SK-N-SH (cell line): ENCODE measurements around the gene SEMA3D. TPM values are rescaled to one million over a fixed set of nuclear protein-coding genes. Genes with fewer than 3 reads are reported as not detected.

Experiments
- CTCF ChIA-PET: fragments of 300-600, 350-600 bp; formaldehyde crosslinking; extraction: SDS; loops from one replicate; lab custom pipeline; 2021; lab: Yijun Ruan, JAX
- POLR2A ChIA-PET: fragments of 350-600 bp; sonication (Branson Sonifier 250); formaldehyde crosslinking; extraction: SDS; loops from one replicate; lab custom pipeline; 2020; ENCODE audit warnings: antibody characterized with exemption, inconsistent platforms; lab: Yijun Ruan, JAX
- DNase-seq: peaks from one replicate; pipeline ENCODE4 v3.0.0; 2012
- H2AFZ ChIP-seq: fragments of 200-600 bp; sonication (generic); 2 replicates; pipeline ENCODE4 v1.8.1; 2016; ENCODE audit warnings: antibody characterized with exemption, mild to moderate bottlenecking, low read depth
- H3F3A ChIP-seq: fragments of 200-600 bp; sonication (generic); replicated peaks from 2 replicates; pipeline ENCODE3; 2016; ENCODE audit warnings: antibody characterized with exemption, mild to moderate bottlenecking; ENCODE audit not compliant: insufficient read depth
- H3K27ac ChIP-seq, 2 experiments: fragments of 200-500 bp in 1 of 2; fragments of 200-600 bp in 1 of 2; sonication (Bioruptor generic) in 1 of 2; sonication (generic), shearing (Covaris generic) in 1 of 2; 2 replicates each; pipeline versions ENCODE4 v1.5.1 to v1.6.1; 2014 to 2016; ENCODE audit warnings: low read depth in 2 of 2, inconsistent platforms in 1 of 2, low read length in 1 of 2, mild to moderate bottlenecking in 1 of 2, mixed read lengths in 1 of 2
- H3K27me3 ChIP-seq: fragments of 200-600 bp; sonication (generic), shearing (Covaris generic); 2 replicates; pipeline ENCODE4 v1.6.1; 2016; ENCODE audit warnings: mixed run types; ENCODE audit not compliant: insufficient read depth
- H3K36me3 ChIP-seq, 2 experiments: fragments of 200-500 bp in 1 of 2; fragments of 200-600 bp in 1 of 2; sonication (Bioruptor generic) in 1 of 2; sonication (generic) in 1 of 2; replicated peaks in 1 of 2; 2 replicates each; pipeline versions ENCODE3 to v1.5.1; 2014 to 2016; ENCODE audit warnings: low read length in 1 of 2, mild to moderate bottlenecking in 1 of 2; ENCODE audit not compliant: insufficient read depth in 2 of 2, control insufficient read depth in 1 of 2
- H3K4me1 ChIP-seq, 2 experiments: fragments of 200-500 bp in 1 of 2; fragments of 200-600 bp in 1 of 2; sonication (Bioruptor generic) in 1 of 2; sonication (generic), shearing (Covaris generic) in 1 of 2; 2 replicates each; pipeline versions ENCODE4 v1.5.1 to v1.6.1; 2014 to 2016; ENCODE audit warnings: low read depth in 1 of 2, low read length in 1 of 2, mixed run types in 1 of 2; ENCODE audit not compliant: insufficient read depth in 2 of 2, control insufficient read depth in 1 of 2
- H3K4me2 ChIP-seq: fragments of 200-600 bp; sonication (generic), shearing (Covaris generic); 2 replicates; pipeline ENCODE4 v1.6.1; 2017; ENCODE audit warnings: mixed run types
- H3K4me3 ChIP-seq, 2 experiments: fragments of 200-500 bp in 1 of 2; fragments of 200-600 bp in 1 of 2; sonication (Bioruptor generic) in 1 of 2; sonication (generic), shearing (Covaris generic) in 1 of 2; 2 replicates each; pipeline versions ENCODE4 v1.5.1 to v1.8.1; 2014 to 2016; ENCODE audit warnings: low read depth in 2 of 2, inconsistent platforms in 1 of 2, low read length in 1 of 2, mild to moderate bottlenecking in 1 of 2, mixed read lengths in 1 of 2, moderate library complexity in 1 of 2
- H3K79me2 ChIP-seq: fragments of 200-600 bp; sonication (generic); 2 replicates; pipeline ENCODE4 v1.8.1; 2017; ENCODE audit warnings: mild to moderate bottlenecking; ENCODE audit not compliant: insufficient read depth
- H3K9ac ChIP-seq: fragments of 200-600 bp; sonication (generic); 2 replicates; pipeline ENCODE4 v1.6.1; 2017; ENCODE audit warnings: mixed run types
- H3K9me2 ChIP-seq: fragments of 200-600 bp; sonication (generic); 2 replicates; pipeline ENCODE4 v1.6.1; 2017; ENCODE audit warnings: mixed run types
- H3K9me3 ChIP-seq: fragments of 200-600 bp; sonication (generic); 2 replicates; pipeline ENCODE4 v1.6.1; 2017; ENCODE audit warnings: mixed run types, mild to moderate bottlenecking, moderate library complexity
- H4K20me1 ChIP-seq: fragments of 200-600 bp; sonication (generic); 2 replicates; pipeline ENCODE4 v1.6.1; 2017; ENCODE audit warnings: mild to moderate bottlenecking, mixed run types; ENCODE audit not compliant: insufficient read depth
- CHD2 ChIP-seq: fragments of 150-350 bp; IDR thresholded peaks from 2 replicates; pipeline ENCODE4 v1.6.1; 2018; ENCODE audit warnings: low read length; ENCODE audit not compliant: partially characterized antibody
- JUND ChIP-seq: IDR thresholded peaks from 2 replicates; pipeline ENCODE4 v1.4.0; 2012
- MXI1 ChIP-seq: IDR thresholded peaks from 2 replicates; pipeline ENCODE4 v1.6.1; 2012; ENCODE audit warnings: mild to moderate bottlenecking, low read depth, low read length, improper control_type of control experiment
- NFIC ChIP-seq: IDR thresholded peaks from 2 replicates; pipeline ENCODE4 v1.4.0; 2012; ENCODE audit warnings: borderline replicate concordance
- RFX5 ChIP-seq: IDR thresholded peaks from 2 replicates; pipeline ENCODE4 v1.6.1; 2012; ENCODE audit warnings: mild to moderate bottlenecking, improper control_type of control experiment, low read length
- SIN3A ChIP-seq: IDR thresholded peaks from 2 replicates; pipeline ENCODE4 v1.6.1; 2012; ENCODE audit warnings: low read depth, mild to moderate bottlenecking, low read length, moderate library complexity, borderline replicate concordance
- TEAD4 ChIP-seq: IDR thresholded peaks from 2 replicates; pipeline ENCODE4 v1.4.0; 2012; ENCODE audit warnings: mild to moderate bottlenecking, borderline replicate concordance; ENCODE audit not compliant: insufficient read depth
- YY1 ChIP-seq: IDR thresholded peaks from 2 replicates; pipeline ENCODE4 v1.4.0; 2012; ENCODE audit warnings: low read depth, mild to moderate bottlenecking
- WGBS: methylation state at CpG from one replicate; pipeline ENCODE4 v1.1.6; 2017; ENCODE audit warnings: low lambda C conversion rate; 5-methylcytosine and 5-hydroxymethylcytosine counted together
- polyA plus RNA-seq, 3 experiments: library from polyadenylated mRNA; depleted of rRNA; stranded (reverse); fragments of >200 nt; gene quantifications; 2 replicates each; pipeline ENCODE4 v1.2.3, GENCODE V29; 2012
- TF ChIP-seq, protein P1 (sequence below): fragments of 150-350 bp; IDR thresholded peaks from 2 replicates; pipeline ENCODE4 v1.6.1; 2017; ENCODE audit warnings: antibody characterized with exemption, low read length, low read depth, borderline replicate concordance
- TF ChIP-seq, protein P2 (sequence below): IDR thresholded peaks from 2 replicates; pipeline ENCODE4; 2012
- TF ChIP-seq, protein P3 (sequence below): IDR thresholded peaks from 2 replicates; pipeline ENCODE4 v1.6.1; 2012; ENCODE audit warnings: mild to moderate bottlenecking, low read depth, low read length, moderate library complexity

The SEMA3D gene
- polyA plus RNA-seq, 1 of the 3 experiments (the other 2 are of a cell fraction) = 30.1 TPM

DNA sequence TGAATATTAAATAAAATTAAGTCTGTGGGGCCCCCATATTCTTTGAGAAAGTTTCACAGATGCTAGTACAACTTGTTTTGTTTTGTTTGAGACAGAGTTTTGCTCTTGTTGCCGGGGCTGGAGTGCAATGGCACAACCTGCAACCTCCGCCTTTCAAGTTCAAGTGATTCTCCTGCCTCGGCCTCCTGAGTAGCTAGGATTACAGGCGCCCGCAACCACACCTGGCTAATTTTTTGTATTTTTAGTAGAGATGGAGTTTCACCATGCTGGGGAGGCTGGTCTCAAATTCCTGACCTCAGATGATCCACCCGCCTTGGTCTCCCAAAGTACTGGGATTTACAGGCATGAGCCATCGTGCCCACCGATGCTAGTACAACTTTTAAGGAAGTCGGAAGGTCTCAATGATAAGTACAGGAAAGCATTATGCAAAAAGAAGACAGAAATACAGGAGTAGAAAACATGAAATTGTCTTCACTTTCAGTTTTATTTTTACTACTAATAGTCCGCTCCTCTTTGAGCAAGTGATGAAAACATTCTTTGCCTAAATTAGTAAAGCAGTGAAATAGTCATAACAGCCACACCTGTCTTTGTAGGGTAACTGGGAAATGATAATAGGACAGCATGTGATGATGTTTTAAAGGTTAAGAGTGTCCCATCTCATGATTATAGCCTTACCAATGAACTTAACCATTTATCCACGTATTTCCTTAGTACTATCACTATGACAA is 147.5 kb downstream of the SEMA3D start (continued):
- TF ChIP-seq, protein P1, sequence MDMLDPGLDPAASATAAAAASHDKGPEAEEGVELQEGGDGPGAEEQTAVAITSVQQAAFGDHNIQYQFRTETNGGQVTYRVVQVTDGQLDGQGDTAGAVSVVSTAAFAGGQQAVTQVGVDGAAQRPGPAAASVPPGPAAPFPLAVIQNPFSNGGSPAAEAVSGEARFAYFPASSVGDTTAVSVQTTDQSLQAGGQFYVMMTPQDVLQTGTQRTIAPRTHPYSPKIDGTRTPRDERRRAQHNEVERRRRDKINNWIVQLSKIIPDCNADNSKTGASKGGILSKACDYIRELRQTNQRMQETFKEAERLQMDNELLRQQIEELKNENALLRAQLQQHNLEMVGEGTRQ = no peak

DNA sequence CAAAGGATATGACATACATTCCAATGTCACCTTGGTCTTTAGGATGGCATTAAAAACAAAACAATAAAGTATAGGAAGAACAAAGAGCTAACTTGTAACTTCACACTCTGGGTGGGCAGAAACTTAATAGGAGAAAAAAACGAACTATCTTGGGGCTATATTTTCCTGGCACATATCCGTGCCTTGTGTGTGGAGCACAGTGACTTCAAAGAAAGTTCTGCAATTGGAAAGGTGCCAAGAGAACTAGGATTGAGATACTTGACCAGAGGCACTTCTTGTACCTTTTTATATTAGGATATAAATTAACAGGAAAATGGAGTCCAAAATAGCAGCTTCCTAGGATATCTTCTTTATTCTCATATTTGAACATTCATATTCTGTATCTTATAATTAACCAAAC is 148.4 kb downstream of the SEMA3D start:
- POLR2A ChIA-PET = no interaction called here
- Histone ChIP-seq H4K20me1 (no peaks in the 10 kb centered on the region), H3K9ac (no peak overlapping the region), H3K4me2 (no peak overlapping the region), H3K36me3 (no peaks in the 10 kb centered on the region), H3K9me2 (no peaks in the 10 kb centered on the region), H2AFZ (no peak overlapping the region), H3F3A (no peaks in the 10 kb centered on the region), H3K9me3 (no peaks in the 10 kb centered on the region), H3K79me2 (no peaks in the 10 kb centered on the region), H3K4me1 (no peaks in the 10 kb centered on the region), H3K27ac (no peak overlapping the region), H3K4me3 (no peak overlapping the region), H3K27me3 (no peaks in the 10 kb centered on the region)
- TF ChIP-seq MXI1 (no peak), TEAD4 (no peak), NFIC (no peak), RFX5 (no peak), YY1 (no peak), CHD2 (no peak), JUND (no peak)
- WGBS = 73% methylated on average over 2 of the region's 2 CpGs
- CTCF ChIA-PET = interaction anchor here (0.7 to 8.6 kb wide), 9 partner anchors 8 to 1102 kb away, joined by 3 to 156 read pairs (median 7); partner anchors contain the start of gene SEMA3D
- no peak for DNase-seq

DNA sequence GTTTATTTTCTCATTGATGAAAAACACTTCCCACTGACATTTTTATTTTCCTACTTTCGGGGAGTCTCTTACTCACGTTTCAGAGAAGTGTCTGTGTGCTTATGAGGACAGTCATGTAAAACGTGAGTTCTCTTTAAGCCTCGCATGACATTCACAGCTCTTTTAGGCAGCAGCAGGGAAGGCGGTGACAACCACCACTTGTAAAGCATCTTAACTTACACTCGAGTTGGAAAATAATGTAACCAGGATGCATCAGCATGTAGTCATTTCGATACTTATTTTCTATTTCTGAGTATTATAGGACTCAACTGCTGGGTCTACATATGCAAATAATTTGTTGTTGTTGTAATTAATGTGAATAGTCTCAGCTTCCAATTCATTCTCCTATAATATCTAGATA is 153.6 kb downstream of the SEMA3D start:
- whole genome bisulfite sequencing = 94% methylated on average over 7 of the region's 7 CpGs
- TF ChIP-seq, protein P2, sequence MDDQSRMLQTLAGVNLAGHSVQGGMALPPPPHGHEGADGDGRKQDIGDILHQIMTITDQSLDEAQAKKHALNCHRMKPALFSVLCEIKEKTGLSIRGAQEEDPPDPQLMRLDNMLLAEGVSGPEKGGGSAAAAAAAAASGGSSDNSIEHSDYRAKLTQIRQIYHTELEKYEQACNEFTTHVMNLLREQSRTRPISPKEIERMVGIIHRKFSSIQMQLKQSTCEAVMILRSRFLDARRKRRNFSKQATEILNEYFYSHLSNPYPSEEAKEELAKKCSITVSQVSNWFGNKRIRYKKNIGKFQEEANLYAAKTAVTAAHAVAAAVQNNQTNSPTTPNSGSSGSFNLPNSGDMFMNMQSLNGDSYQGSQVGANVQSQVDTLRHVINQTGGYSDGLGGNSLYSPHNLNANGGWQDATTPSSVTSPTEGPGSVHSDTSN = no peak
- TF ChIP-seq CHD2 (no peak), TEAD4 (no peak), SIN3A (no peak)
- TF ChIP-seq, protein P3, sequence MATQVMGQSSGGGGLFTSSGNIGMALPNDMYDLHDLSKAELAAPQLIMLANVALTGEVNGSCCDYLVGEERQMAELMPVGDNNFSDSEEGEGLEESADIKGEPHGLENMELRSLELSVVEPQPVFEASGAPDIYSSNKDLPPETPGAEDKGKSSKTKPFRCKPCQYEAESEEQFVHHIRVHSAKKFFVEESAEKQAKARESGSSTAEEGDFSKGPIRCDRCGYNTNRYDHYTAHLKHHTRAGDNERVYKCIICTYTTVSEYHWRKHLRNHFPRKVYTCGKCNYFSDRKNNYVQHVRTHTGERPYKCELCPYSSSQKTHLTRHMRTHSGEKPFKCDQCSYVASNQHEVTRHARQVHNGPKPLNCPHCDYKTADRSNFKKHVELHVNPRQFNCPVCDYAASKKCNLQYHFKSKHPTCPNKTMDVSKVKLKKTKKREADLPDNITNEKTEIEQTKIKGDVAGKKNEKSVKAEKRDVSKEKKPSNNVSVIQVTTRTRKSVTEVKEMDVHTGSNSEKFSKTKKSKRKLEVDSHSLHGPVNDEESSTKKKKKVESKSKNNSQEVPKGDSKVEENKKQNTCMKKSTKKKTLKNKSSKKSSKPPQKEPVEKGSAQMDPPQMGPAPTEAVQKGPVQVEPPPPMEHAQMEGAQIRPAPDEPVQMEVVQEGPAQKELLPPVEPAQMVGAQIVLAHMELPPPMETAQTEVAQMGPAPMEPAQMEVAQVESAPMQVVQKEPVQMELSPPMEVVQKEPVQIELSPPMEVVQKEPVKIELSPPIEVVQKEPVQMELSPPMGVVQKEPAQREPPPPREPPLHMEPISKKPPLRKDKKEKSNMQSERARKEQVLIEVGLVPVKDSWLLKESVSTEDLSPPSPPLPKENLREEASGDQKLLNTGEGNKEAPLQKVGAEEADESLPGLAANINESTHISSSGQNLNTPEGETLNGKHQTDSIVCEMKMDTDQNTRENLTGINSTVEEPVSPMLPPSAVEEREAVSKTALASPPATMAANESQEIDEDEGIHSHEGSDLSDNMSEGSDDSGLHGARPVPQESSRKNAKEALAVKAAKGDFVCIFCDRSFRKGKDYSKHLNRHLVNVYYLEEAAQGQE = no peak
- TF ChIP-seq, protein P1 = no peak
- peaks cover 0 to 5% of the 10 kb centered on the region in 2 experiments; a peak in 2 of 4 replicates for H3K4me1 ChIP-seq
- H3K79me2 ChIP-seq = no peaks in the 10 kb centered on the region
- no peaks in the 10 kb centered on the region for H3K9me2 ChIP-seq
- ChIA-PET POLR2A (no interaction called here), CTCF (interaction anchor here (0.9 to 7.8 kb wide), 8 partner anchors 9 to 1099 kb away, joined by 3 to 98 read pairs (median 9); no protein-coding TSS in a partner anchor)
- no peak overlapping the region for H3K4me2 ChIP-seq
- H3K4me3 ChIP-seq = no peak overlapping the region
- no peak overlapping the region for H3K27ac ChIP-seq
- H3K36me3 ChIP-seq = peaks cover 0 to 13% of the 10 kb centered on the region in 2 experiments
- DNase-seq = no peak
- H3K9ac ChIP-seq = no peak overlapping the region
- no peak overlapping the region for H2AFZ ChIP-seq
- H4K20me1 ChIP-seq = no peaks in the 10 kb centered on the region
- no peaks in the 10 kb centered on the region for H3K9me3 ChIP-seq
- H3K27me3 ChIP-seq = no peaks in the 10 kb centered on the region
- H3F3A ChIP-seq = no peaks in the 10 kb centered on the region
